ENCODE data around the gene RPS18.

Gene RPS18

DNA sequence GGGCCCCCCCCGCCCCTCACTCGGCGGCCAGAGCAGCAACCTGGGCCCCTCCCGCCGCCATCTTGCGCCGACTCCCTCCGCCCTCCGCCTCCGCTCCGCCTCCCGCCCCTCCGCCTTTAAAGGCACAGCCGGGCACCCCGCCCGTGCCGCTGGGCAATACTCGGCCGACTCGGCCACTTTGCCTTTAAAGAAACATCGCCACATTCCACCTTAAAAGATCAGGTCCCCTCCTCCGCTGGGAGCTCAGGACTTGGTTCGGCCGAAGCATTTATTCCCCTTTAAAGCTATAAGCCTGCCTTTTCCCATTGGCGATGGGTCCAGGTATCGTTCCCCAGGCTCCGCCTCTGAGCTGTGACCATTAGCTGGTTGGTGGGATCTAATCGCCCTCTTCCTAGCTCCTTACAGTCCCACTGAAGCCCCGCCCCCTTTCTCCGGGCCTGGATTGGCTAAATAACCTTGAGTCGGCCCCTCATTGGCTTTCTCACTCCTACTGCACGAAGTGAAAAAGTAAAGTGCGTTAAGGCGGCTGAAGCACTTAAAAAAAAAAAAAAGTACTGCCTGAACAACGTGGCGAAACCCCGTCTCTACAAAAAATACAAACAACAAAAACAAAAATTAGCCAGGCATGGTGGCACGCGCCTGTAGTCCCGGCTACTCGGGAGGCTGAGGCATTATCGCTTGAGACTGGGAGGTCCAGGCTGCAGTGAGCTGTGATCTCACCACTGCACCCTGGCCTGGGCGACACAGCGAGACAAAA is 46.0 kb downstream of the RPS18 start, which contains the start of gene ZBTB22:
Gene ZBTB22, minus strand, starts transcription at position 76 of the 757 bp plus-strand sequence. CDS start 828 bp downstream, outside the sequence.
- peak; percentile 93 for DNase-seq (ENCODE audit: extremely low read depth, insufficient read length)
- peak within 1 kb of the TSS; percentile 73 for H3K4me3 ChIP-seq (replicated peaks; ENCODE audit: low read depth, low read length)
- H3K27me3 ChIP-seq (replicated peaks; ENCODE audit: control insufficient read depth, insufficient read depth, low read length), result no peaks in the 10 kb centered on the region
- TF ChIP-seq, protein P1, sequence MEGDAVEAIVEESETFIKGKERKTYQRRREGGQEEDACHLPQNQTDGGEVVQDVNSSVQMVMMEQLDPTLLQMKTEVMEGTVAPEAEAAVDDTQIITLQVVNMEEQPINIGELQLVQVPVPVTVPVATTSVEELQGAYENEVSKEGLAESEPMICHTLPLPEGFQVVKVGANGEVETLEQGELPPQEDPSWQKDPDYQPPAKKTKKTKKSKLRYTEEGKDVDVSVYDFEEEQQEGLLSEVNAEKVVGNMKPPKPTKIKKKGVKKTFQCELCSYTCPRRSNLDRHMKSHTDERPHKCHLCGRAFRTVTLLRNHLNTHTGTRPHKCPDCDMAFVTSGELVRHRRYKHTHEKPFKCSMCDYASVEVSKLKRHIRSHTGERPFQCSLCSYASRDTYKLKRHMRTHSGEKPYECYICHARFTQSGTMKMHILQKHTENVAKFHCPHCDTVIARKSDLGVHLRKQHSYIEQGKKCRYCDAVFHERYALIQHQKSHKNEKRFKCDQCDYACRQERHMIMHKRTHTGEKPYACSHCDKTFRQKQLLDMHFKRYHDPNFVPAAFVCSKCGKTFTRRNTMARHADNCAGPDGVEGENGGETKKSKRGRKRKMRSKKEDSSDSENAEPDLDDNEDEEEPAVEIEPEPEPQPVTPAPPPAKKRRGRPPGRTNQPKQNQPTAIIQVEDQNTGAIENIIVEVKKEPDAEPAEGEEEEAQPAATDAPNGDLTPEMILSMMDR (IDR thresholded peaks at IDR 0.05; ENCODE audit: insufficient read depth, low read length, poor library complexity, severe bottlenecking), result no peak
- peaks cover 25% of the 10 kb centered on the region for H3K36me3 ChIP-seq (ENCODE audit: control insufficient read depth, insufficient read depth, low read length)

DNA sequence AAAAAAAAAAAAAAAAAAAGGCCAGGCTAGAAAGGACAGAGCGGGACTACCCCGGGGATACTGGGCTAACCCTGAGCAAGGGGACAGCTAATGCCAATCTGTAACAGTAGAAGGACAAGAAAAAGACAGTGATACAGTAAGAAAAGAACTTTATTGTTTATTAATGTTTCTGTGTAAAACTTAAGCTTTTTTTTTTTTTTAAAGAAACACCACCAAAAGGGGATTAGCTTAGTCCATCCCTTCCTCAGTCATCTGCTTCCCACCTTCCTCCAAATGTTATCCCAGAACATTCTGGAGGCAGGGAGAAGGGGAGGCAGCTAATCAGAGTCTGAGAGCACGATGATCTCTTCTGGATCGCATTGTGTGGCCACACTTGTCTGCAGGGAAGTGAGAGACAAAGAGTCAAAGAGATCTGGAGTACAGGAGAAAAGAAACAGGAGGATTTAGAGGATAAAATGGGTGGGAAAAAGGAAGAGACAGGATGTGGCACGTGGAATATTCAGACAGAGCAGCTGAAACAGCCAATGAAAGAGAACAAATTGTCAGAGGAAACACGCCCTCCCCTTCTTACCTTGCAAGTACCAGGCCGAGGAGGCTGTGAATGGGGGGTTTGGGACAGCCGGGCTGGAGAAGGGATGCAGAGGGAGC is 46.7 kb downstream of the RPS18 start:
- Histone ChIP-seq H3K27me3 (replicated peaks; ENCODE audit: control insufficient read depth, insufficient read depth, low read length) (no peaks in the 10 kb centered on the region), H3K4me3 (replicated peaks; ENCODE audit: low read depth, low read length) (peak overlapping the region; percentile 73)

DNA sequence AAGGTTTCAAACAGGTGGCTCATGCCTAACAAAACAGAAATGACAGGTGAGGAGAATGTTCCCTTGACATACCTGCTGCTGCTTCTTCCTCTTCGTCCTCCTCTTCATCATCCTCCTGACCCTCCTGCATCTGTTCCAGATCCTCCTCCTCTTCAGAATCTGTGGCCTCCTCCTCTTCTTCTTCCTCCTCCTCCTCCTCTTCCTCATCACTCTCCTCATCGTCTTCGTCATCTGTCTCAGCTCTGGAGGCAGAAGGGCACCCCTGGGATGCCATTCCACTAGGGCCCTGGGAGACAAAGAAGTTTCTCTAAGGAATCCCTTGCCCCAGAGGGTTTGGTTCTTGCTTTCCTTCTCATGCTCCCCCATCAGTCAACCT is 48.1 kb downstream of the RPS18 start:
- TF ChIP-seq, protein P1 (IDR thresholded peaks at IDR 0.05; ENCODE audit: insufficient read depth, low read length, poor library complexity, severe bottlenecking), result no peak
- Histone ChIP-seq H3K27me3 (replicated peaks; ENCODE audit: control insufficient read depth, insufficient read depth, low read length) (no peaks in the 10 kb centered on the region), H3K36me3 (ENCODE audit: control insufficient read depth, insufficient read depth, low read length) (peaks cover 25% of the 10 kb centered on the region), H3K4me3 (replicated peaks; ENCODE audit: low read depth, low read length) (no peak overlapping the region)
- no peak for DNase-seq (ENCODE audit: extremely low read depth, insufficient read length)

More for the DNA sequence above, 46.7 kb downstream of the RPS18 start:
- no peak for DNase-seq (ENCODE audit: extremely low read depth, insufficient read length)
- peaks cover 25% of the 10 kb centered on the region for H3K36me3 ChIP-seq (ENCODE audit: control insufficient read depth, insufficient read depth, low read length)
- TF ChIP-seq, protein P1 (IDR thresholded peaks at IDR 0.05; ENCODE audit: insufficient read depth, low read length, poor library complexity, severe bottlenecking), result no peak

DNA sequence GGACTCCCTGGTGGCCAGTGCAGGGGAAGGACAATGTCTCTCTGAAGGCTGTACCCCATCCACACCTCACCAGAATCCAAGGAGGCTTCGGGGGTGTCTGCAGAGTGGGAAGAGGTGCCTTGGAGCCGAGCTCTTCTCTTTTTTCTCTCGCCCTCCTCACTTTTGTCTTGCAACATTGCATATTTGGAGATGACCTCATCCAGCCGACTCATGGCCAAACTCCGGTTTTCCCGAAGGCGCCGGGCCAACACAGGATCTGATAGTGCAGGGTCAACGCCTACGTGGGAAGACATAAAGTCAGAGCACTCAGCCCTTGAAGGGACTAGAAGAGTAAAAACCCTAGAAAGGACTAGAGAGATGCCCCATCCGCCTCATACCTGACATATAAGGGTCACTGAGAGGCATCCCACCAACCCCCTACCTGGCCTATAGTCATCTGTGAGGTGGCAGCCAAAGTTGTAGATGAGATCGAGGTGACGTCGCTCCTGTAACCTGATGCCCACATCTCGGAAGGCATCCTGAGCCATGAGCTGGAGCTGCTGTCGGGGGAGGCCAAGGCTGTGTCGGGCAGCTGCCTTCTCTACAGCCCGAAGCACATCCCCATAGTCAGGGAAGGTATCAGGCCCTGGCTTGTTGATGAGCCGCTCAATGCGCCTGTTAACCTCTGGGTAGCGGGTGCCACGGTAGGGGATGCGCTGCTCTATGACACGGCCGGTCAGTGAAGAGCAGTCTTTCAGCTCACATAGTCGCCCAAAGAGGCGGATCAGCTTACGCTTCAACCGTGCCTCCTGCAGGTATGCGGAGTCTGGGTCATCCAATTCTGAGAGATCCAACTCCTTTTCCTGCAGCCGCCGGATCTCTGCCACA is 48.7 kb downstream of the RPS18 start:
- Histone ChIP-seq H3K4me3 (replicated peaks; ENCODE audit: low read depth, low read length) (no peak overlapping the region), H3K27me3 (replicated peaks; ENCODE audit: control insufficient read depth, insufficient read depth, low read length) (no peaks in the 10 kb centered on the region), H3K36me3 (ENCODE audit: control insufficient read depth, insufficient read depth, low read length) (peaks cover 25% of the 10 kb centered on the region)
- TF ChIP-seq, protein P1 (IDR thresholded peaks at IDR 0.05; ENCODE audit: insufficient read depth, low read length, poor library complexity, severe bottlenecking), result no peak
- no peak for DNase-seq (ENCODE audit: extremely low read depth, insufficient read length)

DNA sequence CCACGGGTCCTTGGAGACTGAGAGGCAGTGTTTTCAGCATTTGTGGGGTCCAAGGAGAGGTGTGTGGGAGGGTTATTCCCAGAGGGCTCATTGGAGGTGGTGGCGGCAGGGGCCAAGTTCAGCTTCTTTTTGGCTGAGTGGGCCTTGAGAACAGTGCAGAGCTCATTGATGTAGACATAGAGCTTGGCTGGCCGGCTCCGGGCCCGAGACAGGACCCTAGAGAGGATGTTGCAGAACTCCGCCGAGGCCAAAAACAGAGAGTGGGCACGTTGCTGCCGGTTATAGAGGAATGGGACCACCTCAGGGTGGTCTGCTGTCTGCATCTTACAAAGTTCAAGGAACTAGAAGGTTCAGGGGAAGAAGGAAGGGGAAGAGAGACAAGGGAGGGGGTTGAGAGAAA is 49.4 kb downstream of the RPS18 start:
- DNase-seq (ENCODE audit: extremely low read depth, insufficient read length), result no peak
- H3K27me3 ChIP-seq (replicated peaks; ENCODE audit: control insufficient read depth, insufficient read depth, low read length), result no peaks in the 10 kb centered on the region
- peak overlapping the region; percentile 97 for H3K4me3 ChIP-seq (replicated peaks; ENCODE audit: low read depth, low read length)
- TF ChIP-seq, protein P1 (IDR thresholded peaks at IDR 0.05; ENCODE audit: insufficient read depth, low read length, poor library complexity, severe bottlenecking), result no peak
- peaks cover 23% of the 10 kb centered on the region for H3K36me3 ChIP-seq (ENCODE audit: control insufficient read depth, insufficient read depth, low read length)
